Ovary (tissue), 9 donors: ENCODE measurements around the gene VSIG10. TPM values are rescaled to one million over a fixed set of nuclear protein-coding genes. Genes with fewer than 3 reads are reported as not detected.
"Not testable (repeated sequence)": the region's sequence is repeated elsewhere in the genome, so short reads cannot be mapped to it uniquely, and the experiment has no call there.

Source experiments
- DNase-seq, 5 donors: peaks; one replicate each; pipeline ENCODE4 v3.0.0-alpha.2; 2019 to 2020
- H3K27ac ChIP-seq, 2 donors: fragments of 200-600 bp; one replicate each; pipeline versions ENCODE4 v1.5.1 to v1.8.0; 2019 to 2022
- H3K27me3 ChIP-seq: fragments of 200-600 bp; one replicate; pipeline ENCODE4 v1.8.0; 2022
- H3K36me3 ChIP-seq: fragments of 200-600 bp; sonication (generic); one replicate; pipeline ENCODE4 v1.5.1; 2019
- H3K4me1 ChIP-seq: one replicate; pipeline ENCODE4 v1.8.1; 2013; ENCODE audit warnings: mild to moderate bottlenecking, moderate library complexity; ENCODE audit not compliant: insufficient read depth
- H3K4me3 ChIP-seq: fragments of 200-600 bp; sonication (generic); one replicate; pipeline ENCODE4 v1.5.1; 2017
- H3K9me3 ChIP-seq, 2 donors: fragments of 200-600 bp in 1 of 2; sonication (generic) in 1 of 2; one replicate each; pipeline versions ENCODE4 v1.5.1 to v1.8.1; 2013 to 2019; ENCODE audit warnings: mild to moderate bottlenecking in 1 of 2, moderate library complexity in 1 of 2
- CTCF ChIP-seq, 3 donors: fragments of 450-650 bp in 2 of 3; fragments of 200-600 bp in 1 of 3; IDR thresholded peaks; one replicate each; pipeline versions ENCODE4 v1.5.1 to v1.8.0; 2016 to 2022; ENCODE audit warnings: antibody characterized with exemption in 3 of 3, mild to moderate bottlenecking in 1 of 3
- EP300 ChIP-seq: sonication (generic); formaldehyde crosslinking; IDR thresholded peaks from one replicate; pipeline ENCODE4 v1.6.1; 2017; ENCODE audit warnings: antibody characterized with exemption
- POLR2A ChIP-seq: fragments of 450-650 bp; IDR thresholded peaks from one replicate; pipeline ENCODE4 v1.6.1; 2017; ENCODE audit warnings: antibody characterized with exemption, mild to moderate bottlenecking, moderate library complexity
- WGBS, 3 donors: extraction: QIAGEN DNeasy Blood & Tissue Kit in 1 of 3; methylation state at CpG; one replicate each; pipeline versions ENCODE4 v1.1.5 to v1.1.7; 2013 to 2017; 5-methylcytosine and 5-hydroxymethylcytosine counted together
- intact Hi-C, 4 donors: fragments of 100-400 bp; cut with DNase I; formaldehyde crosslinking; loops; one replicate each; pipeline versions ENCODE4 v1.11.0 to v1.15.1; 2022 to 2023
- polyA plus RNA-seq, 2 donors: library from polyadenylated mRNA; stranded (reverse); fragments of 200-250 nt in 1 of 2; fragments of 350-450 nt in 1 of 2; fragmentation: Illumina TruSeq in 1 of 2; extraction: RNeasy Lipid Tissue Mini Kit (QIAGEN cat#74804) in 1 of 2; gene quantifications; one replicate each; pipeline ENCODE4 v1.2.3, GENCODE V29; 2013 to 2014
- total RNA-seq, 7 donors: library from RNA; depleted of rRNA in 2 of 7; stranded (reverse); fragments of >200 nt in 2 of 7; fragmentation: NEBNext Ultra II Directional in 3 of 7; extraction: Animal tissue kit (Norgen Biotek cat#: 25700) in 3 of 7; gene quantifications; one replicate each; pipeline versions ENCODE4 v1.1.0 to v1.2.4, GENCODE V29; 2016 to 2023
- donor health status: DM: no; HTN: no; CAD: no; lungs with moderate emphysema.
- donor health status: DM: no; HTN: no; CAD: no.
- donor health status: Bipolar disorder and iron deficiency.
- donor health status: DM: yes; HTN: yes; CAD: no.
- donor health status: DM: no; HTN: no; CAD: no.
- donor health status: DM: yes; HTN: yes; CAD: no.

Gene VSIG10
- total and polyA plus RNA-seq, 9 donors = 22.2 to 33.6 (median 27.8) TPM

- no peak for DNase-seq
- H3K27ac ChIP-seq = no peak overlapping the region
- H3K4me3 ChIP-seq = no peak overlapping the region
- TF ChIP-seq POLR2A = no peak
- no peak for TF ChIP-seq CTCF (IDR thresholded peaks at IDR 0.05)
- TF ChIP-seq EP300 = no peak
- H3K9me3 ChIP-seq = no peaks in the 10 kb centered on the region
- no peaks in the 10 kb centered on the region for H3K27me3 ChIP-seq
- H3K4me1 ChIP-seq = no peaks in the 10 kb centered on the region
- intact Hi-C loops = no loop called here
- H3K36me3 ChIP-seq = no peaks in the 10 kb centered on the region
- WGBS, 3 donors = 91 to 93% (median 92%) methylated on average over 9 of the region's 9 CpGs
These were observed 14.0 kb downstream of the VSIG10 start for GRCh38 chr12:118089782-118090181.

- intact Hi-C loops = no loop called here
- no peaks in the 10 kb centered on the region for H3K27me3 ChIP-seq
- H3K4me1 ChIP-seq = no peaks in the 10 kb centered on the region
- no peaks in the 10 kb centered on the region for H3K36me3 ChIP-seq
- no peak for TF ChIP-seq CTCF (IDR thresholded peaks at IDR 0.05)
- TF ChIP-seq POLR2A = no peak
- TF ChIP-seq EP300 = no peak
- H3K27ac ChIP-seq = no peak overlapping the region
- no peak overlapping the region for H3K4me3 ChIP-seq
- H3K9me3 ChIP-seq = no peaks in the 10 kb centered on the region
- 82 to 89% (median 84%) methylated on average over 9 of the region's 9 CpGs for WGBS, 3 donors
- DNase-seq = no peak
These were observed 21.6 kb downstream of the VSIG10 start for GRCh38 chr12:118082161-118082560.

- 95 to 97% (median 95%) methylated on average over 9 of the region's 9 CpGs for WGBS, 3 donors
- H3K9me3 ChIP-seq, H3K27ac ChIP-seq, H3K36me3 ChIP-seq, H3K4me1 ChIP-seq, H3K27me3 ChIP-seq, intact Hi-C loops, H3K4me3 ChIP-seq, DNase-seq: not testable (repeated sequence)
These were observed 22.3 kb downstream of the VSIG10 start for GRCh38 chr12:118081521-118081920.

GRCh38 chr12:118073768-118074167 is 30.0 kb downstream of the VSIG10 start:
- Histone ChIP-seq H3K9me3 (no peaks in the 10 kb centered on the region), H3K4me1 (no peaks in the 10 kb centered on the region), H3K4me3 (no peak overlapping the region), H3K36me3 (no peaks in the 10 kb centered on the region), H3K27me3 (no peaks in the 10 kb centered on the region), H3K27ac (no peak overlapping the region)
- intact Hi-C loops = no loop called here
- TF ChIP-seq POLR2A (no peak), EP300 (no peak), CTCF (IDR thresholded peaks at IDR 0.05) (no peak)
- 80 to 83% (median 82%) methylated on average over 4 of the region's 4 CpGs for WGBS, 3 donors
- no peak for DNase-seq

- Histone ChIP-seq H3K27ac (no peak overlapping the region), H3K4me3 (no peak overlapping the region), H3K27me3 (no peaks in the 10 kb centered on the region), H3K9me3 (no peaks in the 10 kb centered on the region), H3K4me1 (no peaks in the 10 kb centered on the region), H3K36me3 (no peaks in the 10 kb centered on the region)
- 92 to 98% (median 95%) methylated on average over 3 of the region's 3 CpGs for WGBS, 3 donors
- intact Hi-C loops = no loop called here
- DNase-seq = no peak
- TF ChIP-seq EP300 (no peak), CTCF (IDR thresholded peaks at IDR 0.05) (no peak), POLR2A (no peak)
These were observed 33.2 kb downstream of the VSIG10 start for GRCh38 chr12:118070650-118071049.
